A549 (cell line): ENCODE measurements around the gene NDUFS8.

Experiments used
- BHLHE40 ChIP-seq: IDR thresholded peaks from 2 replicates; pipeline ENCODE4 v1.6.1; 2012; ENCODE audit warnings: low read depth, low read length, inconsistent platforms
- FOSL2 ChIP-seq, 2 experiments: fragments of 450-650 bp in 1 of 2; fragments of >200 bp in 1 of 2; sonication (Bioruptor Twin) in 1 of 2; formaldehyde crosslinking; IDR thresholded peaks; 2 replicates each; pipeline versions ENCODE4 v1.5.0 to v1.6.1; 2016 to 2020; ENCODE audit warnings: mild to moderate bottlenecking in 1 of 2, moderate library complexity in 1 of 2
- FOXS1 ChIP-seq: fragments of 250-450 bp; sonication (Bioruptor Pico); IDR thresholded peaks from 2 replicates; pipeline ENCODE4 v1.5.0; 2020; ENCODE audit warnings: mild to moderate bottlenecking, moderate library complexity
- JUN ChIP-seq, 2 experiments: fragments of >200 bp; sonication (Bioruptor Twin); formaldehyde crosslinking; IDR thresholded peaks; 2 replicates in 1 of 2; 3 replicates in 1 of 2; pipeline ENCODE4 v1.6.1; 2016 to 2017
- KDM5A ChIP-seq: fragments of 200-600 bp; sonication (generic); IDR thresholded peaks from 2 replicates; pipeline ENCODE4 v1.6.1; 2016; ENCODE audit warnings: antibody characterized with exemption, mild to moderate bottlenecking
- MAZ ChIP-seq: fragments of 150-350 bp; IDR thresholded peaks from 2 replicates; pipeline ENCODE4 v1.6.1; 2014; ENCODE audit warnings: antibody characterized with exemption, low read depth, low read length, borderline replicate concordance
- MYC ChIP-seq: IDR thresholded peaks from 2 replicates; pipeline ENCODE4 v1.6.1; 2012; ENCODE audit warnings: mild to moderate bottlenecking, inconsistent platforms, low read length, improper control_type of control experiment, borderline replicate concordance
- POLR2A ChIP-seq: IDR thresholded peaks from 2 replicates; pipeline ENCODE4 v1.6.1; 2012; ENCODE audit warnings: mild to moderate bottlenecking, low read length
- POLR2AphosphoS2 ChIP-seq: conservative IDR thresholded peaks from 2 replicates; pipeline ENCODE4 v1.6.1; 2012; ENCODE audit warnings: low read length, improper control_type of control experiment, inconsistent platforms
- RAD21 ChIP-seq, 2 experiments: fragments of >200 bp in 1 of 2; sonication (Bioruptor Twin) in 1 of 2; formaldehyde crosslinking in 1 of 2; IDR thresholded peaks in 1 of 2; conservative IDR thresholded peaks in 1 of 2; 2 replicates in 1 of 2; 3 replicates in 1 of 2; pipeline ENCODE4 v1.6.1; 2012 to 2018; ENCODE audit warnings: inconsistent platforms in 1 of 2
- RCOR1 ChIP-seq: fragments of 150-350 bp; IDR thresholded peaks from 2 replicates; pipeline ENCODE4 v1.6.1; 2014; ENCODE audit warnings: antibody characterized with exemption, low read length, low read depth
- TF ChIP-seq, protein P1 (sequence below): fragments of >200 bp; sonication (Bioruptor Twin); formaldehyde crosslinking; IDR thresholded peaks from 3 replicates; pipeline ENCODE4 v1.5.1; 2016

DNA sequence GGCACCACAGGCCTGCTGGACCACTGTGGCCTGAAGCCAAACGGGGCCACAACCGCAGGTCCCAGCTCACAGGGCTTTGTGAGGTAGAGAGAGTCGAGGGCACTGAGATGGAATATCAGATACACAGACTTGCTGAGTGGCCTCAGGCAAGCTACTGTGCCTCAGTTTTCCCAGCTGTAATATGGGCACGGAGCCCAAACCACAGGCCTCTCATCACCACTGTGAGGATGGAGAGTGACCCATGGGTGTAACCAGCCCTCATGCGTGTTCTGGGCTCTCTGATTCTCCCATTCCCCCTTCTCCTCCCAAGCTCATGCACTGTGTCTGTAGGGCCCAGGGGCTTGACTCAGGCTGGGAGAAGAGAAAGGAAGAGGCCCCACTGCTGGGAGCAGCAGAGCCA lies 30.8 kb upstream of the NDUFS8 start:
- TF ChIP-seq MAZ: no peak
- TF ChIP-seq, protein P1, sequence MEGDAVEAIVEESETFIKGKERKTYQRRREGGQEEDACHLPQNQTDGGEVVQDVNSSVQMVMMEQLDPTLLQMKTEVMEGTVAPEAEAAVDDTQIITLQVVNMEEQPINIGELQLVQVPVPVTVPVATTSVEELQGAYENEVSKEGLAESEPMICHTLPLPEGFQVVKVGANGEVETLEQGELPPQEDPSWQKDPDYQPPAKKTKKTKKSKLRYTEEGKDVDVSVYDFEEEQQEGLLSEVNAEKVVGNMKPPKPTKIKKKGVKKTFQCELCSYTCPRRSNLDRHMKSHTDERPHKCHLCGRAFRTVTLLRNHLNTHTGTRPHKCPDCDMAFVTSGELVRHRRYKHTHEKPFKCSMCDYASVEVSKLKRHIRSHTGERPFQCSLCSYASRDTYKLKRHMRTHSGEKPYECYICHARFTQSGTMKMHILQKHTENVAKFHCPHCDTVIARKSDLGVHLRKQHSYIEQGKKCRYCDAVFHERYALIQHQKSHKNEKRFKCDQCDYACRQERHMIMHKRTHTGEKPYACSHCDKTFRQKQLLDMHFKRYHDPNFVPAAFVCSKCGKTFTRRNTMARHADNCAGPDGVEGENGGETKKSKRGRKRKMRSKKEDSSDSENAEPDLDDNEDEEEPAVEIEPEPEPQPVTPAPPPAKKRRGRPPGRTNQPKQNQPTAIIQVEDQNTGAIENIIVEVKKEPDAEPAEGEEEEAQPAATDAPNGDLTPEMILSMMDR: no peak
- TF ChIP-seq FOXS1 (CRISPR knock-in tag): no peak
- TF ChIP-seq POLR2AphosphoS2: no peak
- no peak for TF ChIP-seq KDM5A
- TF ChIP-seq RAD21 (conservative IDR thresholded peaks at IDR 0.05 in 1 of 2, IDR thresholded peaks at IDR 0.05 in 1 of 2): no peak
- TF ChIP-seq RCOR1: no peak
- no peak for TF ChIP-seq BHLHE40
- TF ChIP-seq MYC: no peak
- TF ChIP-seq JUN (IDR thresholded peaks at IDR 0.05): no peak
- no peak for TF ChIP-seq POLR2A
- no peak for TF ChIP-seq FOSL2 (IDR thresholded peaks at IDR 0.05)
- TF ChIP-seq FOSL2 (CRISPR knock-in tag; IDR thresholded peaks at IDR 0.05): no peak
